Right lobe of liver (tissue), 4 donors: ENCODE data around the gene TBC1D24.

ENCODE experiments used
- CTCF ChIP-seq, 4 donors: fragments of 200-600 bp in 3 of 4; fragments of 450-650 bp in 1 of 4; IDR thresholded peaks; one replicate each; pipeline versions ENCODE4 v1.5.1 to v1.8.0; 2016 to 2022; ENCODE audit warnings: antibody characterized with exemption in 4 of 4, mild to moderate bottlenecking in 2 of 4
- POLR2A ChIP-seq: fragments of 450-650 bp; IDR thresholded peaks from one replicate; pipeline ENCODE4 v1.6.1; 2017; ENCODE audit warnings: antibody characterized with exemption, mild to moderate bottlenecking
- donor health status: DM: no; HTN: no; CAD: no.
- donor health status: DM: no; HTN: no; CAD: no.
- donor health status: DM: no; HTN: yes; CAD: no.

- peak; percentile 97 to 100 (median 98) for TF ChIP-seq CTCF (IDR thresholded peaks at IDR 0.05)
- TF ChIP-seq POLR2A, result no peak
These were observed 26.2 kb downstream of the TBC1D24 start for GRCh38 chr16:2500918-2501750.
